ENCODE results near the gene BMPER.

BMPER gene

DNA sequence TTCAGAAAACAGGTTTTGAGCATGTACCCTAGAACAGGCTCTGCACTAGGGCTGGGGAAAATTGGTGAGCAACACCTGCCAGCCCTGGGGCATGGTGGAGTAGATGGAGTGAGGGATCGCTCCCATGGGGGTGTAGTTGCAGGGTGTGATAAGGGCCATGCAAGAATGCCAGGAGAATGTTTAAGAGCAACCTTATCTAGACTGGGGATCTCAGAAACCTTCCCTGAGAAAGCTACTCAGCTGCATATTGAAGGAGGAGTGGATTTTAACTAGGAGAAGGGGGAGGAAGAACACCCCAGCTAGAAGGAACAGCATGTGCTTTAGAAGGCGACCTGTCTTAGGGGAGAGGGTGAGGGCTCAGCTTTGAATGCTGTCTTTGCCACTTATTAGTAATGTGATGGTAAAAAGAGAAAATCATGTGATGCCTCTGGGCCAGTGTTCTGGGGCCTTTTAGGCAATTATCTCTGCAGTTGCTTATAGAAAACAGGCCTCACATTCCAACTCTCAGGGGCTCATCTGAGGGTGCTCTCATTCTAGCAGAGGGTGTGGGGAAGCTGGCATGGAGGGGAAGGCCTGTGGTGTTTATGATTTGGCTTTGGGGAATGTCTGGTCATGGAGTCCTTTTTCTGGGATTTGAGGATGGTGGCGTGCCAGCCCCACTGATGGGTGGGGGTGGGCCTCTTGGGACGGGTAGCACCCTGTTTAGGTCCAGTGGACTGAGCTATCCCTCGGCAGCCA lies 225.4 kb downstream of the BMPER start:
- no peak for DNase-seq (ENCODE audit: low spot score)
- TF ChIP-seq, protein P1, sequence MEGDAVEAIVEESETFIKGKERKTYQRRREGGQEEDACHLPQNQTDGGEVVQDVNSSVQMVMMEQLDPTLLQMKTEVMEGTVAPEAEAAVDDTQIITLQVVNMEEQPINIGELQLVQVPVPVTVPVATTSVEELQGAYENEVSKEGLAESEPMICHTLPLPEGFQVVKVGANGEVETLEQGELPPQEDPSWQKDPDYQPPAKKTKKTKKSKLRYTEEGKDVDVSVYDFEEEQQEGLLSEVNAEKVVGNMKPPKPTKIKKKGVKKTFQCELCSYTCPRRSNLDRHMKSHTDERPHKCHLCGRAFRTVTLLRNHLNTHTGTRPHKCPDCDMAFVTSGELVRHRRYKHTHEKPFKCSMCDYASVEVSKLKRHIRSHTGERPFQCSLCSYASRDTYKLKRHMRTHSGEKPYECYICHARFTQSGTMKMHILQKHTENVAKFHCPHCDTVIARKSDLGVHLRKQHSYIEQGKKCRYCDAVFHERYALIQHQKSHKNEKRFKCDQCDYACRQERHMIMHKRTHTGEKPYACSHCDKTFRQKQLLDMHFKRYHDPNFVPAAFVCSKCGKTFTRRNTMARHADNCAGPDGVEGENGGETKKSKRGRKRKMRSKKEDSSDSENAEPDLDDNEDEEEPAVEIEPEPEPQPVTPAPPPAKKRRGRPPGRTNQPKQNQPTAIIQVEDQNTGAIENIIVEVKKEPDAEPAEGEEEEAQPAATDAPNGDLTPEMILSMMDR (IDR thresholded peaks at IDR 0.05; ENCODE audit: borderline replicate concordance, control extremely low read depth, extremely low read depth, insufficient read depth, missing control alignments) = no peak
- in situ Hi-C loops (cut with MboI; ENCODE audit: low sequenced_read_pairs, unreplicated experiment) = no loop called here

DNA sequence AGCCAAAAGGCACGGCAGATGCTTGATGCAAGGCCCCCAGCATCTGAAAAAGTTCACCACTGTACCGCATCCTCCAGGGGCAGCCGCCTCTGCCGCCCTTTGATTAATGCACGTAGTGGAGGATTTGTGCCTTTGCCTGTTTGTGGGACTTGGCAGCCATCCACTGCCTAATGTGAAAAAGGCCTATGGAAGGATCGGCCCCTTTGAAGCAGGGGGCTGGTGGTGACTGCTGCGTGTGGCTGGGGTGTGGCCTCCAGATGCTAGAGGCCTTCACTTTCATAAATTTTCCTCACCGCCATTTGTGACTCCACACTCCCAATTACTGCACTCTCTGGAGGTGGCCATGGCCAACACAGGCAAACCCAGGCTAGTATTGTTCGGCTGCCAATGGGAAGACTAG lies 226.0 kb downstream of the BMPER start:
- in situ Hi-C loops (cut with MboI; ENCODE audit: low sequenced_read_pairs, unreplicated experiment) = no loop called here
- TF ChIP-seq, protein P1 (IDR thresholded peaks at IDR 0.05; ENCODE audit: borderline replicate concordance, control extremely low read depth, extremely low read depth, insufficient read depth, missing control alignments) = no peak
- DNase-seq (ENCODE audit: low spot score) = no peak

DNA sequence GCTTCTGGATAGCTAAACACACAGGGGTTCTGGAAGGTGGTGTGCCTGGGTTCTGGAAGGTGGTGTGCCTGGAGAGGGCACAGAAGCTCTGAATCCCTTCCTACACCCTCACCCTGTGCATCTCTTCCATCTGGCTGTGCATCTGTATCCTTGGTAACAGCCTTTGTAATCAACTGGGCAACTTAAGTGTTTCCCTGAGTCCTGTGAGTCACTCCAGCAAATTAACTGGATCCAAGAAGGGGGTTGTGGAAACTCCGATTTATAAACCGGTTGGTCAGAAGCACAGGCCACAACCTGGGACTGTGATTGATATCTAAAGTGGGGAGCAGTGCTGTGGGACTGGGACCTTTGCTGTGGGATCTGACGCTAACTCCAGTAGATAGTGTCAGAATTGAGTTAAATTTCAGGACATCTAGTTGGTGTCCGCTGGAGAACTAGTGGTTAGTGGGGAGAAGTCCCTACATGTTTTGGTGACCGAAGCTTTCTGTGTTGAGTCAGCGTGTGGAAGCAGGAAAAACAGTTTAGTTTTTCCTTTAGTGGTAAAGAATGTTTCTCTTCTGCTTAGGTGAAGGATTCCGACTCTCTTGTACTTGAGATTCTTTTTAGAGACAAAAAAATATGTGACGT lies 228.1 kb downstream of the BMPER start:
- in situ Hi-C loops (cut with MboI; ENCODE audit: low sequenced_read_pairs, unreplicated experiment) = no loop called here

DNA sequence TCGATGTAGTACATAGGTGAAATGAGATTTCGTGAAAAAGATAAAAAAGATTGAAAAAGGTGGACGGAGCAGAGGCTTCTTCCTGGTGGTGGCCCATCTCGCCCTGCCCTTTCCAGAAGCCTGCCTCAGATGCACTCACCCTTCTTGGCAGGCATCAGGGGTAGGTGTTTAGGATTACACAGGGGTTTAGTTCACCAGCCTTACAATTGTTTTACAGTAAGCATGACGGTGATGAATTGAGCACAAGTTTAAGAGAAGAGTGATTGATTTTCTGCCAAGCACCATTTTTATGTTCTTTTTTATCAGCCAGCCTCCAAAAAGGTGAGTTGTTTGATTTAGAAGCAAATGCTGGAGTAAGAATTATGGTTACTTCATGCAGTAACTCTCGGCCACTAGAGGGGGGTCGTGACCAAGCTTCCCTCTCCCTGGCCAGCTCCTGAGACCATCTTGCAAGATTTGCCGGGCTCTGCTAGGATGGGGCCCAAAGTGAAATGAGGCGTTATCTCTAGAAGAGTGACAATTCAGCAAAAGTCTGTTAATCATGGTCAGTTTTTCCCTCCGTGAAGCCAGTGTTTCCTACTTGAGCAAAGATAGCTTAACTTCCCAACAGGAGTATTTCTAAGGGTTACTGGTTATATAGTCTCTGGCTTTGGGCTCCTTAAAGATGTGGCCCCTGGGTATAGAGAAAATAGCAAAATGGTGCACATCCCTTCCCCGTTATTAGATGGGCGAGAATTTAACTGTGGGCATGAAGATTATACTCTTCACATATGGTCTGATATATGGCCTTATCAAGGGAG lies 228.8 kb downstream of the BMPER start:
- DNase-seq (ENCODE audit: low spot score) = peak; percentile 45
- TF ChIP-seq, protein P1 (IDR thresholded peaks at IDR 0.05; ENCODE audit: borderline replicate concordance, control extremely low read depth, extremely low read depth, insufficient read depth, missing control alignments) = peak; percentile 48
- in situ Hi-C loops (cut with MboI; ENCODE audit: low sequenced_read_pairs, unreplicated experiment) = no loop called here

More for the DNA sequence above, 228.1 kb downstream of the BMPER start:
- TF ChIP-seq, protein P1 (IDR thresholded peaks at IDR 0.05; ENCODE audit: borderline replicate concordance, control extremely low read depth, extremely low read depth, insufficient read depth, missing control alignments) = no peak
- no peak for DNase-seq (ENCODE audit: low spot score)

DNA sequence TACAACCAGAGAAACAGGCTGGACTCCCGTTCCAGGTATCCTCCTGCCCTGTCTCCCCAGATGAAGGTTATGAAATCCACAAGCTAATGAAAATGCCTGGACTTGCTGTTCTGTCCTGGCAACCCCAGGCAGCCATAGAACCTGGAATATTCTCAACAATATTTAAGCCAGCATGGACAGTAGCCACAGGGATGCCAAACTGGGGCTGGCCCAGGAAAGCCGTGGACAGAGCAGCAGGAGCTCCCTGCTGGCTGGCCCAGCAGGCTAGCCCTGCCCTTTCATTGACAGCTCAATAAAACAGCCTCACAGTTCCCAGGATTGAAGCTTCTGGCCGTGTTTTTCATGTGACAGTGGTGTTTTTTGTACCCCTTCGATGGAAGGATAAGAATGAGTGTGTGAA lies 230.6 kb downstream of the BMPER start:
- TF ChIP-seq, protein P1 (IDR thresholded peaks at IDR 0.05; ENCODE audit: borderline replicate concordance, control extremely low read depth, extremely low read depth, insufficient read depth, missing control alignments) = no peak
- in situ Hi-C loops (cut with MboI; ENCODE audit: low sequenced_read_pairs, unreplicated experiment) = no loop called here
- DNase-seq (ENCODE audit: low spot score) = no peak

DNA sequence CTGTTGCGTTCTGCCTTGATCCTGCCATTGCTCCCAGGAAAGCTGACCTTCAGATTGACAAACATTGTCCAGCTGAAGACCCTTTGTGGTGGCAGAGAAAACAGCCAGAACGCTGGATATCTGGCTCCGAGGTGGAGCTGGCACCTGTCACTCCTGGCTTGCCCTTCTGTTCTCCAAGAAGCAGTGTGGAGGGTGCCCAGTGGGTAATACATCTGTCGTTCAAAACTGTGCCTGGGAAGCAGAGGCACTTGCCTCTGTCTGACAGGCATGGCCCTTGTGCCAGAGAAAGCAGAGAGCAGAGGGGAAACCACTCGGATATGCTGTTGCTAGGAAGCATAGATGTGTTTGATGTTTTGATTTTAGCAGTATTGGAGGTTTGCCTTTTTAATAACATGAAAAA lies 231.4 kb downstream of the BMPER start:
- TF ChIP-seq, protein P1 (IDR thresholded peaks at IDR 0.05; ENCODE audit: borderline replicate concordance, control extremely low read depth, extremely low read depth, insufficient read depth, missing control alignments) = no peak
- no peak for DNase-seq (ENCODE audit: low spot score)
- in situ Hi-C loops (cut with MboI; ENCODE audit: low sequenced_read_pairs, unreplicated experiment) = no loop called here

All from GM13976 (cell line).